Measurements from ENCODE around the gene TMEM217. TPM values are rescaled to one million over a fixed set of nuclear protein-coding genes. Genes with fewer than 3 reads are reported as not detected.
A peak's percentile ranks its signal among the peaks of the same experiment; 100 is the strongest.
"Not testable (repeated sequence)": the region's sequence is repeated elsewhere in the genome, so short reads cannot be mapped to it uniquely, and the experiment has no call there.

Gene TMEM217
- total RNA-seq = 1 to 10 TPM; 2.2 to 2.7 TPM
- polyA plus RNA-seq = under 1 TPM; 0.50 to 0.54 TPM
- long read RNA-seq, donor 1, partial matches to known transcripts = 1 of 5 reads
- long read RNA-seq, donor 1, other reads (novel, unspliced or antisense) = 2 of 5 reads
- long read RNA-seq, donor 2 = 0 reads

DNA sequence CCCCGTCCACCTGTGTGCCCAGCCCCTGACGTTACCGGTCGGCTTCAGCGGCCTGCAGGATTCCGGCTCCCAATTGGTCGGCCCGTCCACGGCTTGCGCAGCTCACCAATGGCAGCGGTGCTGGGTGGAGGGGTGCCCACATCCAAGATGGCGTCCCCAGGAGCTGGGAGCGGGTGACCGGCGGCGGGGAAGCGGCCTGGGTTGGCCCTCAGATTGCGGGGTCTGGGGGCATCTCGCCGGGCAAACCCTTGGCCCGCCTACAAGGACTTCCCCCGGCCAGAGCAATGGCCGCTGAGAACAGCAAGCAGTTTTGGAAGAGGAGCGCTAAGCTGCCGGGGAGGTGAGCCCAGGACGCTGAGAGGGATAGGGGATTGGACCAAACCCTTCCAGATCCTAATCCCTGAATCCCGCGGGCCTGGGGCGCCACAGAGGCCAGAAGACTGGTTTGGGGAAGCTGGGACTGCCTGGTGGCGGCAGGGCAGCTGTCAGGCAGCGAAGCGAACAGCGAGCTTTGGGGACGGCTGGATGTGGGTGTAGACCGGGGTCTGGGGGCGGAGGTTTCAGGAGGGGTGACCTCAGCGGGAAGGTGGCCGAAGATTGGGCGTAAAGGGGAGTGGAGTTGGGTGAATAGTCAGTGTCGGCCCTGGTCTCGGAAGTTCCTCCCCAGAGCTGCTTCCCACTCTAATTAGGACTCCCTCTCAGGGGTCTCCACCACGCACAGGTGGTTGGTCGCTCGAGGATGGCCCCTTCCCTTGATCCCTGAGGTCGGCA is at the start of gene TMEM217, which contains the start of gene TBC1D22B:
Gene TMEM217, minus strand, starts transcription at position 511 of the 771 bp plus-strand sequence. CDS start 39,114 bp downstream, outside the sequence.
Gene TBC1D22B, plus strand, starts transcription at position 139 of the 771 bp plus-strand sequence. Its CDS starts 146 bp downstream, at position 285.
- H3K4me3 ChIP-seq (ENCODE audit: low read length in 2 of 2) = peak within 1 kb of the TSS; percentile 61 to 80
- ATAC-seq (ENCODE audit: low FRiP score) (peak; percentile 100), DNase-seq (peak; percentile 97 to 99)
- H3K27me3 ChIP-seq (ENCODE audit: control insufficient read depth in 1 of 2, insufficient read depth in 2 of 2, low read length in 1 of 2) = no peaks in the 10 kb centered on the region
- H3K36me3 ChIP-seq (ENCODE audit: control insufficient read depth in 1 of 2, insufficient read depth in 2 of 2, low read length in 1 of 2) = no peaks in the 10 kb centered on the region
- WGBS, 2 donors = 0% methylated on average over 41 to 45 of the region's 45 CpGs
- H3K4me1 ChIP-seq (ENCODE audit: control insufficient read depth in 1 of 2, insufficient read depth in 2 of 2, low read length in 2 of 2) = peaks cover 0 to 4% of the 10 kb centered on the region in 2 donors
- intact Hi-C loops (cut with DNase I) = no loop called here
- H3K9me3 ChIP-seq (ENCODE audit: control insufficient read depth, low read length) = no peaks in the 10 kb centered on the region
- peak within 1 kb of the TSS; percentile 3 to 29 for H3K27ac ChIP-seq (ENCODE audit: low read depth in 1 of 2, low read length in 2 of 2)

DNA sequence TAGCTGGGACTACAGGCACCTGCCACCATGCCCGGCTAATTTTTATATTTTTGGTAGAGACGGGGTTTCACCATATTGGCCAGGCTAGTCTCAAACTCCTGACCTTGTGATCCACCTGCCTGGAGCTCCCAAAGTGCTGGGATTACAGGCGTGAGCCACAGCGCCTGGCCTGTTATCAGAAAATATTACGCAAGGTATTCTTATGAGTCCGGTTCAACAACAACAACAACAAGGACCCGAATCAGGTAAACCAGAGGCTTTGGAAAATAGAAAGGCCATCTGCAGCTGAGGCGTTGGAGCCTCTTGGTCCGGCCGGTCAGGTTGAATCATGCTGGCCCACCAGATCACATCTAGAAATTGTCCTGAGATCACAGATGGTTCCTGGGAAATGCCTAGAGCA is 49.5 kb upstream of the TMEM217 start:
- H3K27ac ChIP-seq (ENCODE audit: low read depth in 1 of 2, low read length in 2 of 2) = peak overlapping the region; percentile 42 to 48
- H3K4me1 ChIP-seq (ENCODE audit: control insufficient read depth in 1 of 2, insufficient read depth in 2 of 2, low read length in 2 of 2); H3K36me3 ChIP-seq (ENCODE audit: control insufficient read depth in 1 of 2, insufficient read depth in 2 of 2, low read length in 1 of 2); DNase-seq; intact Hi-C loops (cut with DNase I); ATAC-seq (ENCODE audit: low FRiP score); H3K9me3 ChIP-seq (ENCODE audit: control insufficient read depth, low read length); H3K4me3 ChIP-seq (ENCODE audit: low read length in 2 of 2); H3K27me3 ChIP-seq (ENCODE audit: control insufficient read depth in 1 of 2, insufficient read depth in 2 of 2, low read length in 1 of 2): not testable (repeated sequence)
- WGBS, 2 donors = 77 to 79% methylated on average over 10 of the region's 10 CpGs

DNA sequence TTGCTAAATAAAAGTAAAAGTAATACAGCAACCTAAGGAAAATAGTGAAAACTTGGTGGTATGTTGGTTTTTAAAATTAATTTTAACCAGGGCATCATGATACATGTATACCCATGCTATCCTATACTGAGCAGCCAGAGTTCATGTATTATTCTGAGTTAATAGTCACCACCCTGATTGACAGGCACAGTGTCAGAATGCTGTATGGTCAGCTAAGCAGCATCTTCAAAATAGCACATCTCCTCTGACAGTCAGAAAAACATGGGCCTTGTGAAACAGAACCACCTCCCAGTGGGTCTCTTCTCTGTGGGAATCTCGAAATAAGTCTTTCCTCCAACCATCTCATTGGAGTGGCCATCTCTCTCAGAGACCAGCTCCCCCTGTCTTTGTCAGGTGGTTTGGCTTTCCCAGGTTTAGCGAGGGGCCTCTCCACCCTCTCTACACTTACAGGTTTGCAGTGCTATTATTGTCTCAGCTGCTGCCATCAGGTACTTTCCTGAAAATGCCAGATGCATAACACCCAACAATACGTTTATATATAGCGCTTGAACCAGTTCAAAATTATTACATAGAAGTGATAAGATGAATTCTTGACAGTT is 48.8 kb upstream of the TMEM217 start:
- Histone ChIP-seq H3K27me3 (ENCODE audit: control insufficient read depth in 1 of 2, insufficient read depth in 2 of 2, low read length in 1 of 2) (no peaks in the 10 kb centered on the region), H3K9me3 (ENCODE audit: control insufficient read depth, low read length) (no peaks in the 10 kb centered on the region), H3K4me3 (ENCODE audit: low read length in 2 of 2) (no peak overlapping the region), H3K27ac (ENCODE audit: low read depth in 1 of 2, low read length in 2 of 2) (no peak overlapping the region), H3K4me1 (ENCODE audit: control insufficient read depth in 1 of 2, insufficient read depth in 2 of 2, low read length in 2 of 2) (peaks cover 0 to 8% of the 10 kb centered on the region in 2 donors), H3K36me3 (ENCODE audit: control insufficient read depth in 1 of 2, insufficient read depth in 2 of 2, low read length in 1 of 2) (no peaks in the 10 kb centered on the region)
- no peak for DNase-seq
- 87 to 89% methylated on average over 4 of the region's 4 CpGs for WGBS, 2 donors
- intact Hi-C loops (cut with DNase I) = no loop called here
- ATAC-seq (ENCODE audit: low FRiP score) = no peak

DNA sequence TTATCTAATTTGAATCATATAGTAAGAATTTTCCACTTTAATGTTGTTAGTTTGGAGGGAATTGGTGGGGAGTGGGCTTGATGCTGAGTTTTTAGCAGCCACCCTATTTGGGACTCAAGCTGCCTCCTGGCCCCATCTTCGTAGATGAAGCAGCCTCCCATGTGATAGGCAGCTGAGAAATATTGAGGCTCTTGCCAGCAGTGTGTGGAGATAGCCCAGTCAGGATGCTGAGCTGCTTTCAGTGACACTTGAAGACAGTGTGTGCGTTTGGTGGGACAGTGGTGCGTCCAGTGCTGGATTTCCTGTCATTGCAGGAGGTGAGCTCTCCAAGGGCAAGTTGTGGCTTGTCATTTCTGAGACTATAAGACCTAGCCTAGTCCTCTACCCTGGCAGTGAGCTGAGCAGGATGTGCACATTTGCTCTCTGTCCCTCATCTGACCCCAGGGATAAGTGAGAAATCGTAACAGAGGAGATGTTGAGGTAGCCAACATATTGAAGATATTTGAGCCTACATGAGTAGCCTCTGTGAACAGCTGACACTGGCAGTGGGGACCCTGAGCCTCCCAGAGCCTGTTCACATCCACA is 48.0 kb upstream of the TMEM217 start:
- WGBS, 2 donors = 93 to 95% methylated on average over 4 of the region's 4 CpGs
- peaks cover 0 to 8% of the 10 kb centered on the region in 2 donors for H3K4me1 ChIP-seq (ENCODE audit: control insufficient read depth in 1 of 2, insufficient read depth in 2 of 2, low read length in 2 of 2)
- no peaks in the 10 kb centered on the region for H3K36me3 ChIP-seq (ENCODE audit: control insufficient read depth in 1 of 2, insufficient read depth in 2 of 2, low read length in 1 of 2)
- no peaks in the 10 kb centered on the region for H3K9me3 ChIP-seq (ENCODE audit: control insufficient read depth, low read length)
- no peak overlapping the region for H3K27ac ChIP-seq (ENCODE audit: low read depth in 1 of 2, low read length in 2 of 2)
- no peak for DNase-seq
- H3K4me3 ChIP-seq (ENCODE audit: low read length in 2 of 2) = no peak overlapping the region
- no peaks in the 10 kb centered on the region for H3K27me3 ChIP-seq (ENCODE audit: control insufficient read depth in 1 of 2, insufficient read depth in 2 of 2, low read length in 1 of 2)
- intact Hi-C loops (cut with DNase I) = no loop called here
- ATAC-seq (ENCODE audit: low FRiP score) = no peak

DNA sequence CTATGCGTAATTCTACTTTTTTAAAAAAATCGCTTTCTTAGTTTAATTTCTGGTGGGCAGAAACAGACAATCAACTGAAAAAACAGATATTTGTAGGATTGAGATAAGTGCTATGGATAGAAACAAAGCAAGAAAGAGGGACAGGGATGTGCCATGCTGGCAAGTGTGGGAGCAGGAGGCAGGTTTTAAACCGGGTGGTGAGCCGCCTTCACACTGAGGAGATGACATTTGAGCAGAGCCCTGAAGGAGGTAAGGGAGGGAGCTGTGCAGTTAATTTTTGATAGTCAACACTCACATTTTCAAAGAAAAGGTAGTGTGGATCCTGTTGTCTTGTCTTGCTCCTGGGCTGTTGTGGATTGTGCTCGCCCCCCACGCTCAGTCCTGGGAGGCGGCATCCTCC is 46.8 kb upstream of the TMEM217 start:
- Histone ChIP-seq H3K9me3 (ENCODE audit: control insufficient read depth, low read length) (no peaks in the 10 kb centered on the region), H3K4me3 (ENCODE audit: low read length in 2 of 2) (no peak overlapping the region), H3K27ac (ENCODE audit: low read depth in 1 of 2, low read length in 2 of 2) (no peak overlapping the region), H3K36me3 (ENCODE audit: control insufficient read depth in 1 of 2, insufficient read depth in 2 of 2, low read length in 1 of 2) (no peaks in the 10 kb centered on the region), H3K27me3 (ENCODE audit: control insufficient read depth in 1 of 2, insufficient read depth in 2 of 2, low read length in 1 of 2) (no peaks in the 10 kb centered on the region), H3K4me1 (ENCODE audit: control insufficient read depth in 1 of 2, insufficient read depth in 2 of 2, low read length in 2 of 2) (peaks cover 0 to 8% of the 10 kb centered on the region in 2 donors)
- no peak for ATAC-seq (ENCODE audit: low FRiP score)
- 94 to 95% methylated on average over 7 of the region's 7 CpGs for WGBS, 2 donors
- intact Hi-C loops (cut with DNase I) = no loop called here
- no peak for DNase-seq

DNA sequence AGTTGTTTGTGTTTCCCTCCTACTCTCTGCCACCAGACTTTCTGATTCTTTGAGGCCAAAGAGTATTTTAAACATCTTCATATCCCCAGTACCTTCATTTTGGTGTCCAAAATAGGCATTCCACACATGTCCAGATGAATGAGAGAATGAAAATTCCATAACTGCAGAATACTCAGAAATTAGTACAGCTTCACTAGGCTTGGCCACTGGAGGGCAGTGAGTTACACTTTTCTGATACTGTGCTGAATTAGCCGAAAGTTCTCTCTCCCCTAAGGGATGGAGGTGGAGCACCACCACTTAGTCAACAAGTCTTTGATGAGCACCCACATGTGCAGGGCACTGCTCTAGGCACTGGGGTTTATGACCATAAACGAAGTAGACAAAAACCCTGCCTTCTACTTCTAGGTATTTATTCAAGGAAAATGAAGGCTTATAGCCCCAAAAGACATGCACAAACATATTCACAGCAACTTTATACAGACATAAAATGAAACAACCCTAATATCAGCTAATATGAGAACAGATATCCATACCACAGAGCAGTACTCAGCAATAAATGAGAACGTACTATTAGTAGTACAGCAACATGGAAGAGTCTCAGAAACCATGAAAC is 46.1 kb upstream of the TMEM217 start:
- ATAC-seq (ENCODE audit: low FRiP score) (no peak), DNase-seq (no peak)
- H3K36me3 ChIP-seq (ENCODE audit: control insufficient read depth in 1 of 2, insufficient read depth in 2 of 2, low read length in 1 of 2) = no peaks in the 10 kb centered on the region
- H3K4me1 ChIP-seq (ENCODE audit: control insufficient read depth in 1 of 2, insufficient read depth in 2 of 2, low read length in 2 of 2) = peaks cover 0 to 8% of the 10 kb centered on the region in 2 donors
- intact Hi-C loops (cut with DNase I) = no loop called here
- H3K27ac ChIP-seq (ENCODE audit: low read depth in 1 of 2, low read length in 2 of 2) = no peak overlapping the region
- H3K27me3 ChIP-seq (ENCODE audit: control insufficient read depth in 1 of 2, insufficient read depth in 2 of 2, low read length in 1 of 2) = no peaks in the 10 kb centered on the region
- WGBS, 2 donors = 43 to 53% methylated on average over 3 of the region's 3 CpGs
- H3K9me3 ChIP-seq (ENCODE audit: control insufficient read depth, low read length) = no peaks in the 10 kb centered on the region
- no peak overlapping the region for H3K4me3 ChIP-seq (ENCODE audit: low read length in 2 of 2)

DNA sequence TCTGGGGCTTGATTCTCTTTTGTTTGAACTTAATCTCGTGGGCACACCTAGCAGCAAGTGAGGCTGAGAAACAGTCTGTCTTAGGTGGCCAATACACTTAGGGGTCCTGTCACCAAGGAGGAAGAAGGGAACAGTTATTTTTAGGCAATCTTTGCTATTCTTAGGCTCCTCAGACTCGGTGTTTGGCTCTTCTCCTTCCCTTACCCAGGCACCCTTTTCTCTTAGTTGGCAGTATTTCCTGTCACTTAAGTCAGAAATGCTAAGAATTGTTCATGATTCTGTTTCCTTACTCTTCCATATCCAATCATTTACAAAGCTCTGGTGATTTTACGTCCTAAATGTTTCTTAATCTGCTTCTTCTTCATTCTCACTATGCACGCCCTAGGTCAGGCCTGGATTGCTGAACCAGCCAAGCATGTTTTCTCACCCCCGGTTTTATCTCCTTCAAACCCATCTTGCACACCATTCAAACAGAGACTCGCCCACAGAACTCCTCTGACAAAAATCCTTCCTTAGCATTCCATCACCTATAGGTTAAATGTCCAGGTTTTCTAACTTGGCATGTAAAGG is 45.2 kb upstream of the TMEM217 start:
- intact Hi-C loops (cut with DNase I) = no loop called here
- Histone ChIP-seq H3K4me3 (ENCODE audit: low read length in 2 of 2) (no peak overlapping the region), H3K27me3 (ENCODE audit: control insufficient read depth in 1 of 2, insufficient read depth in 2 of 2, low read length in 1 of 2) (no peaks in the 10 kb centered on the region), H3K27ac (ENCODE audit: low read depth in 1 of 2, low read length in 2 of 2) (no peak overlapping the region), H3K9me3 (ENCODE audit: control insufficient read depth, low read length) (no peaks in the 10 kb centered on the region), H3K36me3 (ENCODE audit: control insufficient read depth in 1 of 2, insufficient read depth in 2 of 2, low read length in 1 of 2) (no peaks in the 10 kb centered on the region), H3K4me1 (ENCODE audit: control insufficient read depth in 1 of 2, insufficient read depth in 2 of 2, low read length in 2 of 2) (peaks cover 0 to 5% of the 10 kb centered on the region in 2 donors)
- ATAC-seq (ENCODE audit: low FRiP score) (no peak), DNase-seq (no peak)
- WGBS, 2 donors = 59 to 62% methylated on average over 6 of the region's 6 CpGs

DNA sequence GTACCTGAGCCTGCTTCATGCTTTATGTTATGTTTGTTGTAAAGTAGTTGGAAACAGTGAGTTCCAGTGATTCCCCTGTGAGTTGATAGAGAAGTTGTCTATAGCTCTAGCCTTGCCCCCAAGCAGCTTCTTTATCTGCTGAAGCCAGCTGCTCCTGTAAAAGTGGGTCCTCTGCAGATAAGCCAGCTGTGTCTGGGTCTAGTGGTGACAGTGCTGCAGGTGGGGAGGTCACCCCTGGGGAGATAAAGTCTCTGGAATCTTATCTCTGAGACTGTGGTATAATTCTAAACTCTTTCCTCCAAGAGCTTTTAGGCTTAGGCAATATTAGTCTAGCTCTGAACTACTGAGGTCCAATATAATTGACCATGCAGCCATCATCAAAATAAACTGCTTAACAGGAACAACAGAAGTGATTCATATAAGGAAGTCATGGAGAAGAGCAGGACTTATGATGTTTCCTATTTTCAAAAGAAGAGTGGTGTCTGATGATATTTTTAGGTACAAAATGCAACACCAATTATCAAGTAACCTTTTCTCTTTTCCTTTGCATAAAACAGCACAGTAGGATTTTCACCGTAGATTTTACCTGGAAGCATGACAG is 44.2 kb upstream of the TMEM217 start:
- Histone ChIP-seq H3K4me3 (ENCODE audit: low read length in 2 of 2) (no peak overlapping the region), H3K9me3 (ENCODE audit: control insufficient read depth, low read length) (no peaks in the 10 kb centered on the region), H3K4me1 (ENCODE audit: control insufficient read depth in 1 of 2, insufficient read depth in 2 of 2, low read length in 2 of 2) (no peaks in the 10 kb centered on the region), H3K27me3 (ENCODE audit: control insufficient read depth in 1 of 2, insufficient read depth in 2 of 2, low read length in 1 of 2) (no peaks in the 10 kb centered on the region), H3K36me3 (ENCODE audit: control insufficient read depth in 1 of 2, insufficient read depth in 2 of 2, low read length in 1 of 2) (no peaks in the 10 kb centered on the region), H3K27ac (ENCODE audit: low read depth in 1 of 2, low read length in 2 of 2) (no peak overlapping the region)
- 97 to 100% methylated on average over 1 of the region's 1 CpG for WGBS, 2 donors
- DNase-seq (no peak), ATAC-seq (ENCODE audit: low FRiP score) (no peak)
- intact Hi-C loops (cut with DNase I) = no loop called here

Measured in aorta (tissue), 5 donors.